GM19455 (cell line): ENCODE results near the gene MRPS35.

Source experiments
- ATAC-seq: cut with Tn5 transposase; IDR thresholded peaks from one replicate; pipeline ENCODE4 v1.9.1; 2021; ENCODE audit not compliant: unreplicated experiment

The MRPS35 gene

DNA sequence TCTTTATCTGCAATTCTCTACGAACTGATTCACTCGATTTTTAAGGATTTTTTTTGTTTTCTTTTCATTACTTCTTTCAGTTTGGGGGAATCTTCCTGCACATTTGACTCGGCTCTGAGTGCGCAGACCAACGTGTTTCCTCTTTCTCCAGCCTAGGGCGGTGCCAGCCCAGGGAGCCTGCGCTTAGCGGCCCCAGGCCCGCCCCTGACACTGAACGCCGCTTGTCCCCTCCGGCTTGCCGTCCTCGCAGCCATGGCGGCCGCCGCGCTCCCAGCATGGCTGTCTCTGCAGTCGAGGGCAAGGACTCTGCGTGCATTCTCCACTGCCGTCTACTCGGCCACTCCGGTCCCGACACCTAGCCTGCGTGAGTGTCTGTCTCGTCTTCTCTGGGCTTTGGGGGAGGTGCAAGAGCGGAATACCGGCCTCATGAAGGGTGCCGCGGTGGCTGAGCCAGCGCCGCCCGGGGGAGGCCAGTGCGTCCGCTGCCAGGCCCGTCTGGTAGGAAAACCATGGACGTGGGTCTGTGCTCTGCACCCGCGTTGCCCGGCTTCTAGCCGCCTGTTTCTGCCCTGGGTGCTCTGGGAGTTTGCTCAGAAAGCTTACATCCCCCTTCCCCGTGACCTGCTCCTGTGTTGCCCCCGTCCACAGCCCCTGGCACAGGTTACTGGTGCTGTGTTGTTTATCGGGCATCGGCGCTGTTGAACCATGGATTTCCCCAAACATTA is at the start of gene MRPS35:
TSS of gene MRPS35 (plus strand) at position 241 of the 725 bp plus-strand sequence. CDS start at position 253, 12 bp downstream.
- ATAC-seq: peak; percentile 96

DNA sequence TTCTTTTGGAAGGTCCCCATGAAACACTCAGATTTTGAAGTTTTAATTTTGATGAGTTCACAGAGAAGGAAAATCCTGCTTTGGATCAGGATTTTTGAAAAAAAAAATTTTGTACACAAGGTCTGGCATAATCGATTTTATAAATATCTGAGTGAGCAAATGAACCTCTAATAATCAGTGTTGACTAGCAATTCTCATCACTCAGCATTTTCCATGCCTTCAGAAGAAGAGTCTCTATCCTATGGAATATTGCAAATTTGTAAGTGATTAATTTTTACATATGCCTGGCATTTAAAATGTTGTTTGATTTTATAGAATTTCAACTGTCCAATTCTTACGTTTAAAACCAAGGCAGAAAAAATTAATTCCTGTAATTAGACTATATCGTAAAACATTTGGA is 44.9 kb upstream of the MRPS35 start:
- ATAC-seq: no peak

DNA sequence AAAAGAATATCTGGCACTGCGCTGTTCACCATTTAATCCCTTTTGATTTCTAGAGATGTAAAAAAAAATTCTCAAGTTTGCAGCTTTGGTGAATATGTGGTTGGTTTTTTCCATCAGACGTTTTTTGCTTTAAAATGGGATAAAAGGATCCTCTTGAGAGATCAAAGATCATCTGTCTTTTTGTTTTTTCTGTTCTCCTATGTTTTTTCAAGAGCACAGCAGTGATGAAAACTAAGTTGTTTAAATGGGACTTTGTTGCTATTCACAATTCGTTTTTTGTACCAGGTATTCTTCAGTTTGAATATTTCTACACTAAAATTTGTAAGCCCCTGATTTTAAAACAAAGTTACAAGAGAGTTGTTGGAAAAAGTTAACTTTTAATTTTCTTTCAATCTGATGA is 44.1 kb upstream of the MRPS35 start:
- ATAC-seq: no peak

DNA sequence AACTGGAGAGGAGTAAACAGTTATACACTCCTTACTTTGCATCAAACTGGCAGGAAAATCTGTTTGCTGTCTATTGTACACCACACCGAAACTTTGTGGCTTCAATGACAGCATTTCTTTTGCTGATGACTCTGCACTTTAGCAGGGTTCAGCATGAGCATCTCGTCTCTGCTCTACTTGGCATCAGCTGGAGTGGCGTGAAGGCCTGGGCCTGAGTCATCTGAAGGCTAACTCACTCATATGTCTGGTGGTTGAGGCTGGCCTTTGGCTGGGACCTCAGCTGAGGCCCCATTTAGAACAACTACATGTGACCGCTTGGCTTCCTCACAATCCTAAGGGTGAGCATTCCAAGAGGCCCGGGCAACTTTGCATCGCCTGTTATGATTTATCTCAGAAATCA is 43.1 kb upstream of the MRPS35 start:
- no peak for ATAC-seq

DNA sequence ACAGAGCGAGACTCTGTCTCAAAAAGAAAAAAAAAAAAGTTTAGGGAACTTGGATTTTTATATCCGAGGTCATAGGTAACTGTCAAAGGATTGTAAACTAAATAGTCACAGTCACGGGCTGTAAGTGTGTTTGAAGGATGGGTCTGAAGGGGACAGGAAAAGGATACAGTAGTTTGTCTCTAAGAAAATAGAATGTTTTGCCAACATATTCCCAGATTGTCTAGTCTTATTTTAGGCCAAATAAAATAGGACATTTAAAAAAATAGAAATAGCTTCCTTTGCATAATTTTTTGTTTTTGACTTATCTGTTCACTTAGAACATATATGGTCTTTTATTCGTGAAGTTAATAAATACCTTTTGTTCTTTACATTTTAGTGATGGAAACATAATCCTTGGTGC is 38.6 kb upstream of the MRPS35 start:
- no peak for ATAC-seq

DNA sequence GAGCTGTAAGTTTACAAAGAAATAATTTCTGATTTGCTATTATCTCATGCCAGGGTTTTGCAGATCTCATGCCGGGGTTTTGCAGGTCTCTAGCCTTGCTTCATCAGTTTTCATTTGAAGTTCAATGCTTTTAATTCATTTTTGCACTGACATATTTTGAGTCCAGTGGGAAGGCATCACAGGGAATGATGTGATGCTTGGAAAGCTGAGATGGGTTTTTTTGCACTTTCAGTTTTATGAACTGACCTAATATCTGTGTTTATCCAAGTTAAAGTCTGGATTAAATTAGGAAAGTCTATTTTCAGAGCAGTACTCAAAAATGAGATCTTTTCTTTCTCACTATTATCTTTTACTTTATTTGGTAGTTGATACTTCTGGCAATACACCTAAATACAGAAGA is 38.0 kb upstream of the MRPS35 start:
- no peak for ATAC-seq

DNA sequence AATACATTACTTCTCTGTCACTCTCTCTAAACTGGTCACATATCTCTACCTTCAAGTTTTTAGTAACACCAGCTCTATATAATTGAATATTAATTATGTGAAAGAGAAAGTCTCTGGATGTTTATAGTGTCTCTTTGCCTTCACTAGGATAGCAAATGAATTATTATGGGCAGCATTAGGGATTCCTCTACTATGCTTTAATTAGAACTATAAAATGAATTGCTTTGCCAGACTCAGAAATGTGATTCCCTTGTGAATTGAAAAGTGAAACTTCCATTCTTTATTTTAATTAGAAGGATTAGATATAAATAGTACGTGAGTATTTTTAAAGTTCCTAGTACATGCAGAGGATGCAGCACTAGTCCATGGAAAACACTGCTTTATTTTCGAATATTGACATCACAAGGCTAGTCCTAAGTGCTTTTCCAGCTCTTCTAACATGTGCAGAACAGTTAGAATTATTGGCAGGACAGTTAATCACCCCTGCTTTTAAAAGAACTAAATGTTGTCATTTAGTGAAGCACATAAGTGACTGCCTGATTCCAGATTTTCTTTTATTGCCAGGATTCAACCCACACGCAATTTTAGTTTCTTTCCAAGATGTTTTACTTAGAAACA is 37.4 kb upstream of the MRPS35 start:
- no peak for ATAC-seq

DNA sequence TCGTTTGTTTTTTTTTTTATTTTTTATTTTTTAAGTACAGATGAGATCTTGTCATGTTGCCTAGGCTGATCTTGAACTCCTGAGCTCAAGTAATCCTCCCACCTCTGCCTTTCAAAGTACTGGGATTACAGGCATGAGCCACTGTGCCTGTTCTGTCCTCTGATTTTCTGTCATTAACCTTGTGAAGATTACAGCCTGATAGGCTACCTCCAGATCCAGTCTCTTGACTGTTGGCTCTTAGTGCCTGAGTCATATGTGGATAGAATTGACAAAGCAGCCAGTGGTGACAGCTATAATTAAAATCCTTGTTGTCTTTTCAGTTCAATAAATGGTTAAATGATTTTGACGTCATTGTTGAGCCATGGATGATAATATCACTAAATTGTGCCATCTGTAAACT is 35.6 kb upstream of the MRPS35 start:
- no peak for ATAC-seq

DNA sequence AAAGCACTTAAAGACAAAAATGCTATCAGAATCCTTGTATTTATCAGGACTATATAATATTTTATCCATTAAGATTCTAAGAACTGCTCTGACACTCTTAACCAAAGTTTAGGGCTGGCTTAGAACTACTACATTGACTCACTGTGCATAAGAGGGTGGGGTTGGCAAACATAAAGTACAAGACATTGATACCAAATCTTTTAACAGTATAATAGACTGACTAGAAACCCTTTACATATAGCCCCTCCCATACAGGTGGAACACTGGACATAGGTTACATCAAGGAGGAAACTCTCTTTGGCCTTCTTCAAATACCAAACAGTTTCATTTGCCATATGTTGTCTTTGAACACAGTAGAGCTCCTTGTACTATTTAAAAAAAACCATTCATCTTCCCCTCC is 30.0 kb upstream of the MRPS35 start:
- no peak for ATAC-seq

DNA sequence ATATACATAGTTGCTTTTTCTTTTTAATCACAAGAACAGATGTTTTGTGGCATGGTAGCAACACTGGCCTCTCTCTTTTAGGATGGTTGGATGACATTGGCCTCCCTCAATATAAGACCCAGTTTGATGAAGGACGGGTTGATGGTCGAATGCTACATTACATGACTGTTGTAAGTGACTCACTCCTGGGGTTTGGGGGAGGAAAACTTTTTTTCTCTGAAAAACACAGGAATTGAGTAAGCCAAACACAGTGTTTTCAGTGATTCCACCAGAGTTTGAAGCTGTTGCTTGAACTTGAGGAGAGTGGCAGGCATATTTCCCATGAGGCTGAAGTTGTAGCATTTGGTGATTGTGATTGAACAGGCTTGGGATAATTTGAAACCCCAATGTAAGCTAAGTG is 28.1 kb upstream of the MRPS35 start:
- ATAC-seq: no peak

DNA sequence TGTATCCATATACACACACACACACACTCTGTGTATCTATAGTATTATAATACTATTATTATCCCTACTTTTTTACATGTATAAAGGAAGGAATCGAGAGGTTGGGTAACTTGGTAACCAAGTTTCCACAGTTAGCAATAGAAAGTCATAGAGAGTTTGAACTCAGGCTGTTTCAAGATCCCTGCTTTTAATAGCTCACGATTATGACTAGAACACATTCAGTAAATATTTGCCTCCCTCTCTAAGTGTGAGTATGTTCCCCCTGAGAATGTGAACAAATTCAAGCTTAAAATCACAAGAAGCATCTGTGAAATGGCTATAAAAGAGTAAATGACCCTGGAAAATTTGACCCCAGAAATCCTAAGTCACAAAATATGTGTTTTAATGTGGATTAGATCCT is 25.4 kb upstream of the MRPS35 start:
- ATAC-seq: no peak

DNA sequence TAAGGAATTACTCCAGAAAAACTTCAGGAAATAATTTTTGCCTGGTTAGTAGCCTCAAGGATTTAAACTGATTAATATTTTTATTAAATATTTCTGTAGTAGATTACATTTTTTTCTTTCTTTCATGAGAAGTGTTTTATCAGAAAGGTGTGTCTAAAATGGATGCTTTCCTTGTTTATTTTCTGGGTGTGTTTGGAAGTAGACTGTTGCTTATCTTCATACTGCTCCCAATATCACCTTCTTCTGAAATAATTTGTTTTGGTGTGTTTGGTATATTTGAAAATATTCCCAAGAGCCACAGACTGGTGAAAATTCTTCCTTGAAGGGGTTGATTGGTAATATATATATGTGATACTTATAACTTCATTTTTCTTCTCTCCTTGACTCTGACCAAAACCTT is 24.5 kb upstream of the MRPS35 start:
- no peak for ATAC-seq

DNA sequence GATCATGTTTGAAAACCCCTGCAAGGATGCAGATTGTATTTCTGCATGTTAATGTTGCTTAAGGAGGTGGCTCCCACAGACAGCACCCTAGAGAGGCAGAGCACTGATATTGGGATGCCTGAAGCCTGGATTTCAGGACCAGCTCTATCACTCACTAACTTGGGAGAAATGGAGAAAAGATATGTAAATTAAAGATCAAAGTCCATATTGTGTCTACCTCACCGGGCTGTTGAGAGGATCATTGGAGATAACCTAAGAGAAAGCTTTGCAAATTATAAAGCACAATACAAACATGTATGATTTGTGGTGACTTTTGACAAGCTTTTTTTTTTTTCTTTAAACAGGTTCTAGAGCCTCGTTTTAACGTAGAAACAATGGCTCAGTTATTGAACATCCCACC is 22.0 kb upstream of the MRPS35 start:
- no peak for ATAC-seq

DNA sequence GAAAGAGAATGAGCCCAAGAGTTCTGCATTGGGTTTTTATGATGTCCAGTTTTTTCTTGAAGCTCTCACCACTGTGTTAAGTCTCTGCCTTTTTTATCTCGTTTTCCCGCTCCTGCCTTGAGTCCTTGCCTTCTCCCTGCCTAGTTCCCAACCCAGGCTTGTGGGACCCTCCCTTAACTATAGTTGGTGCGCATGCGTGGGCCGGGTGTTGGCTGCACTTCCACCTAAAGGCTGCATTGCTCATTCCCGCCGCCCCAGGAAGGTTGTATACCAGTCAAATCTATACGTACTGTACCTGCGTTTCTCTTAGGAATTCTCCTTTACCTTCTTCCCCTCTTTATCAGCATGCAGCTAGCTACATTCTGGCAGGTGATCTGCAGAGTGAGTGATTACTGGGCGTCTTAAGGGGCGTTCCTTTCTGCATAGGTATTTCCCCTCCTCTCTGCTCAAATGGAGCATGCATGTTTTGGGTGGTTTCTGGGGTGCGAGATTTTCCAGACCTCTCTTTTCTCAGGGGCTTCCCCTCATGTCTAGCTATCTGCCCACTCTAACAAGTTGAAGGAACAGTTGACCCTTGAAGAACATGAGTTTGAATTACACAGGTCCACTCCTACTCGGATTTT is 21.0 kb upstream of the MRPS35 start:
- ATAC-seq: no peak

DNA sequence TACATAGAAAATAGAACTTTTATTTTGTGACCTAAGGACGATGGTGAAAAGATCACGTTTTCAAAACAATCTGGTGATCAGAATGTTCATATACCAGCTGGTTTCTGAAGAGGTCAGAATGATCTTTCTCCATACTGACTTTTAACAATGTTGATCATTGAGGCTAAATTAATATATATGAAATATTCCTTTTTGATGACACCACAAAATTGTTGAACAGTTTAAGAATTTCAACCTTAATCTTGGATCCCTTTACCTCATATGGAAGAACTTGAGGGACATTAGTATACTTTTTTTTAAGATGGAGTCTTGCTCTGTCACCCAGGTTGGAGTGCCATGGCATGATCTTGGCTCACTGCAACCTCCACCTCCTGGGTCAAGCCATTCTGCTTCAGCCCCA is 17.2 kb upstream of the MRPS35 start:
- no peak for ATAC-seq

DNA sequence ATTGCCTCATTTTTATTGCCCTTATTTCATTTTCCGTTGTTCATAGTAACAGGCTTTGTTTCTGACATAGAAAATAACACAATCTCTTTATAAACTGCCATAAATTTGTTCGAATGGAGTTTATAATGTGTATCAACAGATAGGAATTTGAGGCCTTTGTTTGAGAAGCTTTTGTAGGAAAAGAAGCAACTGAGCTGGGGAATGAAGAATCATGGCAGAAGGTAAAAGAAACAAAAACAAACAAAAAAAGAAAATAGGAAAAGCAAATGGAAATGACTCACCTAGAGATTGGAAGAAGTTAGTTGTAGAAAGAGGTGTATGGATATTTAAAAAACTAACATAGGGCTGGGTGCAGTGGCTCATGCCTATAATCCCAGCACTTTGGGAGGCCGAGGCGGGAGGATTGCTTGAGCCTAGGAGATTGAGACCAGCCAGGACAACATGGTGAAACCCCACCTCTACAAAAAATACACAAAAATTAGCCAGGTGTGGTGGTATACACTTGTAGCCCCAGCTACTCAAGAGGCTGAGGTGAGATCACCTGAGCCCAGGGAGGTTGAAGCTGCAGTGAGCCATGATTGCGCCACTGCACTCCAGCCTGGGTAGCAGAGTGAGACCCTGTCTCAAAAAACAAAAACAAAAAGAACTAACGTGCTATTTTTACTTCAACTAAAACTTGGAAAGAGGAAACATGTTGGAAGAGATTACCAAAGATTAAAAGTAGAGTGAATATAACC is 14.9 kb upstream of the MRPS35 start:
- ATAC-seq: no peak

DNA sequence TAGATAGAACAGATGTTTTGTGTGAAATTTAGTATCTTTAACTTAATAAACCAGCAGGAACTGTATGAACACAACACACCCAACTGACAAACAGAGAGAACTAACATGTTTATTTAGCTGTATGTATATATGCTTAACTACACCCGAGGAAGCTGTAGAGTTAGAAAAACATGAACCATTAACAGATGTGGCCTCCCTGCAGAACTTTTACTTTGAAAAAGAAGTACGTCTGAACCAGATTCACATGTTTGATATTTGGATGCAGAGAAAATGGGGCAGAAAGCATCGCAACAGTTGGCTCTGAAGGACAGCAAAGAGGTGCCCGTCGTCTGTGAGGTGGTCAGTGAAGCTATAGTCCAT is 14.4 kb upstream of the MRPS35 start, which contains the start of gene REP15:
TSS of gene REP15 (plus strand) at position 155 of the 360 bp plus-strand sequence. CDS start at position 271, 116 bp downstream.
- no peak for ATAC-seq

DNA sequence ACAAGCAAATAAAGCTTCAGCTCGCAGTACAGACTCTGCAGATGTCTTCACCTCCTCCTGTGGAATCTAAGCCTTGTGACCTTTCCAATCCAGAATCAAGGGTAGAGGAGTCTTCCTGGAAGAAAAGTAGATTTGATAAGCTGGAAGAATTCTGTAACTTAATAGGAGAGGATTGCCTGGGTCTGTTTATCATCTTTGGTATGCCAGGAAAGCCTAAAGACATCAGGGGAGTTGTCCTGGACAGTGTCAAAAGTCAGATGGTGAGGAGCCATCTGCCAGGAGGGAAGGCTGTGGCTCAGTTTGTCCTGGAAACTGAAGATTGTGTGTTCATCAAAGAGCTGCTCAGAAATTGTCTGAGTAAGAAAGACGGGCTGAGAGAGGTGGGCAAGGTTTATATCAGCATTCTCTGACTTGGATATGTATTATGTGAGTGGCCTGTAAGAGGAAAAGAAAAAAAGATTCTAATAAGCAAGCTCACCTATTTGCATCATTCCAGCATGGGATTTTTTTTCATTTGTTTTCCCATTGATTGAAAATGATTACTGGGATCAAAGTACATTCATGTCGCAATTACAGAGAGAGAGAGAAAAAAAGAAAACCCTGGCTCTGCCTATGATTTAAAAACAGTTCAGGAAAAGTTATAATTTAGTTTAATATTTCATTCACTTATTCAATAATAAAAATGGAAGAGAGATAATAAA is 13.6 kb upstream of the MRPS35 start:
- ATAC-seq: no peak

DNA sequence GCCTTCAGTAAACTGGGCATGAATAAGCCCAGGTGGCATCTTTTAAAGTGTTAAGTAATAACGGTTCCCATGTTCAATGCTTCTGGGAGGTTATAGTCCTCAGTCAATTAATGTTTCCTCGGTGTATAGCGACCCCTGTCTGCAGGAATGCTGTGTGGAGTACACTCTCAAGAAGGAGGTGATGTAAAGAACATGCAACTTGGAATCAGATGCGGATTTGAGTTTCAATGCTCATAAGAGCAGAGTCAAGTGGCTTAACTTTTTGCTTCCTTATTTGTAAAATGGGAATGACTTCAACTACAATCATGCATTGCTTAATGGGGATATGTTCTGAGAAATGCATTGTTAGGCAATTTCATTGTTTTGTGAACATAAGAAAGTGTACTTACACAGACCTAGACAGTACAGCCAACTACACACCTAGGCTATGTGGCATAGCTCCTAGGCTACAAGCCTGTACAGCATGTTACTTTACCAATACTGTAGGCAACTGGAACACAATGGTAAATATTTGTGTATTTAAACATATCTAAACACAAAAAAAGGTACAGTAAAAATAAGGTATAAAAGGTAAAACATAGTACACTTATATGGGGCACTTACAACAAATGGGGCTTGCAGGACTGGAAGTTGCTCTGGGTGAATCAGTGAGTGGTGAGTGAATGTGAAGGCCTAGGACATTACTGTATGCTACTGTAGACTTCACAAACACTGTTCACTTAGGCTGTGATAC is 6.7 kb upstream of the MRPS35 start:
- peak; percentile 88 for ATAC-seq

DNA sequence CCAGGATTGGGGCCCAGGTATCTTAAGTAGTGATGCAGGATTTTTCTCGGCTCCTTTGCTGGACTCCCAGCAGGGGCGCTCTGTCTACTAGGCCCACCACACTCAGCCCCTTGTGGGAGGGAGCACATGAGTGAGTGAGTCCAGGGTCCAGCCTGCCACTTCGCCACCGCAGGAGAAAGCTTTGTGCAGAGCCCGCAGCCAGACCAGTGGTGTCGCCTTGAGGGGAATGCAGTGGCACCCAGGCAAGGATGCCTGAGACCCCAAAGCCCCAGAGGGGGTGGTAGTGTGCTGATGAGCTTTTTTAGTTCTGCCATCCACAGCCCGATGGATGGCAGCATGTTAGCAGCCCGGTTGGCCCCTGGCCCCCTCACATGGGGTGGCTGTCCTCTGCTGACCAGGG is 5.4 kb upstream of the MRPS35 start:
- no peak for ATAC-seq
